ENCODE measurements around the gene PAFAH2.

Gene PAFAH2

DNA sequence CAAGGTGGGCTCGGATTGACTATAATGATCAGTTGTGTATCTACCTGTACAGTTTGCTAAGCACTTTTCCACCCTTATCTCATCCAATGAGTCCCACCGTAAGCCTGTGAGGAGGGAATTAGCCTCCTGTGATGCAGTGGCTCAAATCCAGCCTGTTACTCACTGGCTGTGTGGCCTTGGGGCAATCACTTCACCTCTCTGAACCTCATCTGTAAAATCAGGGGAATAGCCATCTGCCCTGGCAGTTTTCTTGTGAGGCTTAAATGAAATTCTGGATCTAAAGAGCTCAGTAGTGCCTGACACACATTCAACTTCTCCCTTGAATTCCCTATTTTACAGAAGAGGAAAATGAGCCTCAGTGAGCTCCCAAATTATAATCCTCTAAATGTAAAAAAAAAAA is 16.3 kb upstream of the PAFAH2 start:
- TF ChIP-seq, protein P1, sequence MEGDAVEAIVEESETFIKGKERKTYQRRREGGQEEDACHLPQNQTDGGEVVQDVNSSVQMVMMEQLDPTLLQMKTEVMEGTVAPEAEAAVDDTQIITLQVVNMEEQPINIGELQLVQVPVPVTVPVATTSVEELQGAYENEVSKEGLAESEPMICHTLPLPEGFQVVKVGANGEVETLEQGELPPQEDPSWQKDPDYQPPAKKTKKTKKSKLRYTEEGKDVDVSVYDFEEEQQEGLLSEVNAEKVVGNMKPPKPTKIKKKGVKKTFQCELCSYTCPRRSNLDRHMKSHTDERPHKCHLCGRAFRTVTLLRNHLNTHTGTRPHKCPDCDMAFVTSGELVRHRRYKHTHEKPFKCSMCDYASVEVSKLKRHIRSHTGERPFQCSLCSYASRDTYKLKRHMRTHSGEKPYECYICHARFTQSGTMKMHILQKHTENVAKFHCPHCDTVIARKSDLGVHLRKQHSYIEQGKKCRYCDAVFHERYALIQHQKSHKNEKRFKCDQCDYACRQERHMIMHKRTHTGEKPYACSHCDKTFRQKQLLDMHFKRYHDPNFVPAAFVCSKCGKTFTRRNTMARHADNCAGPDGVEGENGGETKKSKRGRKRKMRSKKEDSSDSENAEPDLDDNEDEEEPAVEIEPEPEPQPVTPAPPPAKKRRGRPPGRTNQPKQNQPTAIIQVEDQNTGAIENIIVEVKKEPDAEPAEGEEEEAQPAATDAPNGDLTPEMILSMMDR (IDR thresholded peaks at IDR 0.05; ENCODE audit: low read depth, low read length, missing control alignments): no peak
- no peaks in the 10 kb centered on the region for H3K27me3 ChIP-seq (replicated peaks)
- no peaks in the 10 kb centered on the region for H3K36me3 ChIP-seq (replicated peaks)
- H3K4me3 ChIP-seq (ENCODE audit: low read depth, low read length): no peak overlapping the region
- in situ Hi-C loops (cut with HindIII; ENCODE audit: low pct_ligation_motif_present, low sequenced_read_pairs): no loop called here
- no peak overlapping the region for H3K27ac ChIP-seq
- DNase-seq: no peak

DNA sequence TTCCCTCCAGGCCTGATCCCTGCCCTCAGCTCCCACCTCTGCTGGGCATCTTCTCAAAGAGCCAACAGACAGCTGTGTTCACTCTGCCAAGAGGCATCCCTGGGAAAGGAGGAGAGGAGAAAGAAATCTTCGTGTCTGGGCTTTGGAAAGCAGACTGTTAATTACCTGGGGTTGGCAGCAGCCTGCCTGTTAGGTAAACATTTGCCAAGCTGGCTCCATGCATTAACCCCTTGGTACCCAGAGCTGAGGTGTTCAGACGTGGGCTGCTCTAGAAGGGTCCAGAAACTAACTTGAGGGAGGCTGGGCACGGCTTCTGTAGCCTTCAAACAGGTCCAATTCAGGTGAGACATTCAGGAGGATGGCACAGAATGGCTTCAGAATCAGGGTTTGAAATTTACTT is 15.0 kb upstream of the PAFAH2 start:
- Histone ChIP-seq H3K36me3 (replicated peaks) (no peaks in the 10 kb centered on the region), H3K27me3 (replicated peaks) (no peaks in the 10 kb centered on the region), H3K27ac (no peak overlapping the region), H3K4me3 (ENCODE audit: low read depth, low read length) (no peak overlapping the region)
- TF ChIP-seq, protein P1 (IDR thresholded peaks at IDR 0.05; ENCODE audit: low read depth, low read length, missing control alignments): no peak
- in situ Hi-C loops (cut with HindIII; ENCODE audit: low pct_ligation_motif_present, low sequenced_read_pairs): no loop called here
- no peak for DNase-seq

DNA sequence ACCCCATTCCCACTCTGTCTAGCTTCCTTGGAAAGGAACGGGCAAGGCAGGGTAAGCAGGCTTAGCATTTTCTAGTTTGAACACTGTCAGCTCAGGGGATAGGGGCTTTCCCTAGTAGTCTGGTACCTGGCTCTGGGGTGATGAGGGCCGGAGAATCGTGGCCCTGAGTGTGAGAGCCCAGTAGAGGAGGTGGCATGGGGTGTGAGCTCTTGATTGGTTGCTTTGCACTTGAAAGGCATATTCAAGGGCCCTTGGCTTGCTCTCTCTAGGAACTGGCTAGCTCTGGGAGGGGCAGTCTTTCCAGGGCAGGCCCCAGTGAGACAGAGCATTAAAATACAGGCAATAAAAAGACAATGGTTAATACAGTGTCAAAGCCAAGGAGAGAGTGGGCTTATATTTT is 13.0 kb upstream of the PAFAH2 start:
- H3K4me3 ChIP-seq (ENCODE audit: low read depth, low read length): no peak overlapping the region
- TF ChIP-seq, protein P1 (IDR thresholded peaks at IDR 0.05; ENCODE audit: low read depth, low read length, missing control alignments): no peak
- no peak overlapping the region for H3K27ac ChIP-seq
- DNase-seq: no peak
- H3K27me3 ChIP-seq (replicated peaks): no peaks in the 10 kb centered on the region
- H3K36me3 ChIP-seq (replicated peaks): no peaks in the 10 kb centered on the region
- in situ Hi-C loops (cut with HindIII; ENCODE audit: low pct_ligation_motif_present, low sequenced_read_pairs): no loop called here

DNA sequence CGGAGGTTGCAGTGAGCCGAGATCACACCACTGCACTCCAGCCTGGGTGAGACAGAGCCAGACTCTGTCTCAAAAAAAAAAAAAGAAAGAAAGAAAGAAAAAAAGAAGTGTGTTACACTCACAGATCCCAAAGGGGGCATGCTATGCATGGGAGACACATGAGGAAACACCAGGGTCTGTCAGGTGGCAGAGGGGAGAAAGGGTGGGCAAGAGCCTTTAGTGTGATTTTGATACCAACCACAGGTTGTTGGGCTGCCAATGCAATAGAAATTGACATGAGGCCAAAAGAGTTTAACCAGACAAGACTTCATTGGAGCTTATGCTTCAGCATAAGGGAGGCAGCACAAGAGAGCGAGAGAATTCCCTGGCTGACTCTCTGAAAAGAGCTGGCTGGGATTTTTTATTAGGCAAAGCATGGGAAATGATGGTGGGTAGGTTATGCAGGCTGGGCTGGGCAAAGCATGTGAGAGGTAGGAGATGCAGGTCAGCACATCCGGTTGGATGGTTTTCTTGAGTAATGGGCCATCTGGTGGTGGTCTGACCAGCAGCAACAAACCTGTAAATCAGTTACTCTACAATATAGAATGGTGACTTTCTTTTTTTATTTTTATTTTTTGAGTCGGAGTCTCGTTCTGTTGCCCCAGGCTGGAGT is 12.1 kb upstream of the PAFAH2 start:
- no peaks in the 10 kb centered on the region for H3K36me3 ChIP-seq (replicated peaks)
- in situ Hi-C loops (cut with HindIII; ENCODE audit: low pct_ligation_motif_present, low sequenced_read_pairs): no loop called here
- H3K27me3 ChIP-seq (replicated peaks): no peaks in the 10 kb centered on the region
- H3K4me3 ChIP-seq (ENCODE audit: low read depth, low read length): no peak overlapping the region
- no peak for DNase-seq
- TF ChIP-seq, protein P1 (IDR thresholded peaks at IDR 0.05; ENCODE audit: low read depth, low read length, missing control alignments): peak; percentile 44
- no peak overlapping the region for H3K27ac ChIP-seq

DNA sequence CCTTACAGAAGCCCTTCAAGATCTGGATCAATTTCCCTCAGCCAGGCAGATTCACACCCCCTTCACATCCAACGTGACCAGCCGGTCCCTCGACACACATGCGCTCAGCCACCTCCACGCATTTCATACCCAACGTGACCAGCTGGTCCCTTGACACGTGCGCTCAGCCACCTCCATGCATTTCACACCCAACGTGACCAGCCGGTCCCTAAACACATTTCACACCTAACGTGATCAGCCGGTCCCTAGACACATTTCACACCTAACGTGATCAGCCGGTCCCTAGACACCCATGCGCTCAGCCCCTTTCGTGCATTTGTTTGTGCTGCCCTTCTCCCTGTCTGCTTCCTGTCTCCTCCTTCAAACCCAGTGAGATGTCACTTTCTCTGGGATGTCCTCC is 8.8 kb upstream of the PAFAH2 start:
- TF ChIP-seq, protein P1 (IDR thresholded peaks at IDR 0.05; ENCODE audit: low read depth, low read length, missing control alignments): no peak
- DNase-seq: no peak
- Histone ChIP-seq H3K27ac (no peak overlapping the region), H3K36me3 (replicated peaks) (no peaks in the 10 kb centered on the region), H3K4me3 (ENCODE audit: low read depth, low read length) (no peak overlapping the region), H3K27me3 (replicated peaks) (no peaks in the 10 kb centered on the region)
- in situ Hi-C loops (cut with HindIII; ENCODE audit: low pct_ligation_motif_present, low sequenced_read_pairs): no loop called here

Data from brain microvascular endothelial cell (primary cell).